OCI-LY1 (cell line): ENCODE results near the gene VPS39.

Experiments
- CTCF ChIP-seq: fragments of 200-600 bp; sonication (generic), shearing (Covaris generic); IDR thresholded peaks from 2 replicates; pipeline ENCODE4 v1.5.1; 2017; ENCODE audit warnings: mild to moderate bottlenecking, antibody characterized with exemption, low read length, moderate library complexity, mixed read lengths
- EZH2 ChIP-seq: fragments of 200-600 bp; sonication (generic), shearing (Covaris generic); IDR thresholded peaks from 2 replicates; pipeline ENCODE4 v1.8.0; 2017; ENCODE audit warnings: borderline replicate concordance, mixed run types, mild to moderate bottlenecking, antibody characterized with exemption, low read length, moderate library complexity, mixed read lengths

GRCh38 chr15:42182961-42183360 is 25.1 kb downstream of the VPS39 start:
- no peak for TF ChIP-seq CTCF
- TF ChIP-seq EZH2 = no peak
